Sigmoid colon (tissue), 4 donors: ENCODE results near the gene IRF4.

ENCODE experiments used
- CTCF ChIP-seq, 4 experiments: fragments of 450-650 bp in 3 of 4; fragments of 200-600 bp in 1 of 4; IDR thresholded peaks; one replicate each; pipeline ENCODE4 v1.5.1; 2016 to 2019; ENCODE audit warnings: antibody characterized with exemption in 4 of 4, mild to moderate bottlenecking in 3 of 4, moderate library complexity in 2 of 4
- EP300 ChIP-seq, 4 donors: sonication (generic); formaldehyde crosslinking; IDR thresholded peaks; one replicate each; pipeline ENCODE4 v1.6.1; 2017; ENCODE audit warnings: antibody characterized with exemption in 4 of 4
- POLR2A ChIP-seq, 2 donors: fragments of 450-650 bp; IDR thresholded peaks; one replicate each; pipeline ENCODE4 v1.6.1; 2016; ENCODE audit warnings: antibody characterized with exemption in 2 of 2, mild to moderate bottlenecking in 2 of 2, moderate library complexity in 2 of 2
- POLR2AphosphoS5 ChIP-seq, 4 donors: sonication (generic); formaldehyde crosslinking; IDR thresholded peaks; one replicate each; pipeline ENCODE4 v1.6.1; 2017; ENCODE audit warnings: antibody characterized with exemption in 4 of 4

- no peak for TF ChIP-seq POLR2A (IDR thresholded peaks at IDR 0.05)
- no peak for TF ChIP-seq CTCF (IDR thresholded peaks at IDR 0.05)
- TF ChIP-seq POLR2AphosphoS5 (IDR thresholded peaks at IDR 0.05) = no peak
- no peak for TF ChIP-seq EP300 (IDR thresholded peaks at IDR 0.05)
Measured at GRCh38 chr6:367298-367794, 24.2 kb upstream of the IRF4 start.
